Measurements from ENCODE around the gene GAL.

The GAL gene

GRCh38 chr11:68680541-68681231 is 3.7 kb upstream of the GAL start:
- DNase-seq (ENCODE audit: low read depth in 3 of 3) = no peak

GRCh38 chr11:68682531-68682961 is 1.8 kb upstream of the GAL start:
- DNase-seq (ENCODE audit: low read depth in 3 of 3) = no peak

GRCh38 chr11:68683121-68683520 is 1.2 kb upstream of the GAL start:
- no peak for DNase-seq (ENCODE audit: low read depth in 3 of 3)

GRCh38 chr11:68683536-68684384 is 584 bp upstream of the GAL start:
- no peak for DNase-seq (ENCODE audit: low read depth in 3 of 3)

GRCh38 chr11:68685656-68686380 is 1.5 kb downstream of the GAL start:
- DNase-seq (ENCODE audit: low read depth in 3 of 3) = no peak

GRCh38 chr11:68686486-68686885 is 2.1 kb downstream of the GAL start:
- no peak for DNase-seq (ENCODE audit: low read depth in 3 of 3)

- DNase-seq (ENCODE audit: low read depth in 3 of 3) = no peak
Observed at GRCh38 chr11:68687311-68687710, 3.0 kb downstream of the GAL start.

- DNase-seq (ENCODE audit: low read depth in 3 of 3) = no peak
Observed at GRCh38 chr11:68687986-68688385, 3.6 kb downstream of the GAL start.

GRCh38 chr11:68688881-68689280 is 4.5 kb downstream of the GAL start:
- no peak for DNase-seq (ENCODE audit: low read depth in 3 of 3)

GRCh38 chr11:68689737-68690625 is 5.6 kb downstream of the GAL start:
- DNase-seq (ENCODE audit: low read depth in 3 of 3) = no peak

- no peak for DNase-seq (ENCODE audit: low read depth in 3 of 3)
Observed at GRCh38 chr11:68690671-68691401, 6.5 kb downstream of the GAL start.

GRCh38 chr11:68691402-68691784 is 7.0 kb downstream of the GAL start:
- no peak for DNase-seq (ENCODE audit: low read depth in 3 of 3)

GRCh38 chr11:68692115-68692514 is 7.8 kb downstream of the GAL start:
- no peak for DNase-seq (ENCODE audit: low read depth in 3 of 3)

GRCh38 chr11:68692871-68693483 is 8.6 kb downstream of the GAL start:
- no peak for DNase-seq (ENCODE audit: low read depth in 3 of 3)

- DNase-seq (ENCODE audit: low read depth in 3 of 3) = no peak
Observed at GRCh38 chr11:68693484-68693882, 9.1 kb downstream of the GAL start.

GRCh38 chr11:68694431-68695297 is 10.3 kb downstream of the GAL start:
- no peak for DNase-seq (ENCODE audit: low read depth in 3 of 3)

- DNase-seq (ENCODE audit: low read depth in 3 of 3) = no peak
Observed at GRCh38 chr11:68695531-68695930, 11.2 kb downstream of the GAL start.

GRCh38 chr11:68698993-68699392 is 14.6 kb downstream of the GAL start:
- no peak for DNase-seq (ENCODE audit: low read depth in 3 of 3)

GRCh38 chr11:68704887-68705286 is 20.5 kb downstream of the GAL start:
- no peak for DNase-seq (ENCODE audit: low read depth in 3 of 3)
